Activated CD8-positive, alpha-beta memory T cell treated with anti-CD3 and anti-CD28 coated beads, Interleukin-2, amount 50 U/mL, for 1 hour (primary cell): ENCODE data around the gene BIVM.

Source experiments
- DNase-seq: peaks from one replicate; pipeline ENCODE4 v3.0.0-alpha.2; 2020; ENCODE audit errors: extremely low read depth

BIVM gene

GRCh38 chr13:102881819-102882686 is 83.1 kb downstream of the BIVM start:
- no peak for DNase-seq
